Chondrocyte (in vitro differentiated cells): Measurements from ENCODE around the gene PTPRK. TPM values are rescaled to one million over a fixed set of nuclear protein-coding genes. Genes with fewer than 3 reads are reported as not detected.

Experiments used
- DNase-seq: peaks from one replicate; pipeline ENCODE4 v3.0.0; 2021; ENCODE audit warnings: mixed read lengths, low spot score
- H3K27ac Mint-ChIP-seq: one replicate; pipeline ENCODE4 v1.8.0; 2021; ENCODE audit warnings: mild to moderate bottlenecking, moderate library complexity, mixed read lengths; ENCODE audit not compliant: unreplicated experiment
- H3K27me3 Mint-ChIP-seq: 2 replicates; pipeline ENCODE4 v1.8.0; 2021; ENCODE audit warnings: low read depth, mixed read lengths
- H3K36me3 Mint-ChIP-seq: 2 replicates; pipeline ENCODE4 v1.8.0; 2021; ENCODE audit warnings: low read depth, mixed read lengths
- H3K4me1 Mint-ChIP-seq: 2 replicates; pipeline ENCODE4 v1.8.0; 2021; ENCODE audit warnings: low read depth, mild to moderate bottlenecking, mixed read lengths
- H3K4me3 Mint-ChIP-seq: one replicate; pipeline ENCODE4 v1.8.0; 2021; ENCODE audit warnings: mild to moderate bottlenecking, moderate library complexity, mixed read lengths; ENCODE audit not compliant: unreplicated experiment
- H3K9me3 Mint-ChIP-seq: 2 replicates; pipeline ENCODE4 v1.8.0; 2021; ENCODE audit warnings: low read depth, mixed read lengths
- total RNA-seq: library from RNA; stranded (reverse); gene quantifications from 3 replicates; pipeline ENCODE4 v1.2.1, GENCODE V29; 2021
- TF ChIP-seq, protein P1 (sequence below): fragments of 200-600 bp; sonication (generic); IDR thresholded peaks from 2 replicates; pipeline ENCODE4 v1.5.0; 2021; ENCODE audit warnings: antibody characterized with exemption, mild to moderate bottlenecking, moderate library complexity

Gene PTPRK
- total RNA-seq, 1 donor from 2014 or later, result 63.3 TPM

DNA sequence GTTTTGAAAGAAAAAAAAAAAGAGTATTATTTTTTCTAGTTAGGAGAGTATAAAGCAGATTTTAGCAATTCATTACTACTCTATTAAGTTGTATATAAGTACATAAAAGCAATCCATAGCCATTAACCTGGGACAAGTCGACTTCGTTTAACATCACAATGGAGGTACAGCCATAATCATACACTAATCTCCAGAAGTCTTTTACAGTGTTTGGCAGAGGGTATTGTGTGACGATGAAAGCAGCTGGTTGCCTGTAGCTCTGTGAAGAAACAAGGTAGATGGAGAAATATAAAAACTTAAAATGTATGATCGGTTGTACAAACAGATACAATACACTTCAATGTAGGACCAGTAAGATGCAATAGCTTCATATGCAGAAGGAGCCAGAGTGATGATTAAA lies 543.6 kb downstream of the PTPRK start:
- no peaks in the 10 kb centered on the region for H3K27me3 Mint-ChIP-seq
- H3K4me1 Mint-ChIP-seq, result peaks cover 6% of the 10 kb centered on the region
- no peak for DNase-seq
- no peak overlapping the region for H3K27ac Mint-ChIP-seq
- no peak overlapping the region for H3K4me3 Mint-ChIP-seq
- peaks cover 43% of the 10 kb centered on the region for H3K36me3 Mint-ChIP-seq
- TF ChIP-seq, protein P1, sequence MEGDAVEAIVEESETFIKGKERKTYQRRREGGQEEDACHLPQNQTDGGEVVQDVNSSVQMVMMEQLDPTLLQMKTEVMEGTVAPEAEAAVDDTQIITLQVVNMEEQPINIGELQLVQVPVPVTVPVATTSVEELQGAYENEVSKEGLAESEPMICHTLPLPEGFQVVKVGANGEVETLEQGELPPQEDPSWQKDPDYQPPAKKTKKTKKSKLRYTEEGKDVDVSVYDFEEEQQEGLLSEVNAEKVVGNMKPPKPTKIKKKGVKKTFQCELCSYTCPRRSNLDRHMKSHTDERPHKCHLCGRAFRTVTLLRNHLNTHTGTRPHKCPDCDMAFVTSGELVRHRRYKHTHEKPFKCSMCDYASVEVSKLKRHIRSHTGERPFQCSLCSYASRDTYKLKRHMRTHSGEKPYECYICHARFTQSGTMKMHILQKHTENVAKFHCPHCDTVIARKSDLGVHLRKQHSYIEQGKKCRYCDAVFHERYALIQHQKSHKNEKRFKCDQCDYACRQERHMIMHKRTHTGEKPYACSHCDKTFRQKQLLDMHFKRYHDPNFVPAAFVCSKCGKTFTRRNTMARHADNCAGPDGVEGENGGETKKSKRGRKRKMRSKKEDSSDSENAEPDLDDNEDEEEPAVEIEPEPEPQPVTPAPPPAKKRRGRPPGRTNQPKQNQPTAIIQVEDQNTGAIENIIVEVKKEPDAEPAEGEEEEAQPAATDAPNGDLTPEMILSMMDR, result no peak
- no peaks in the 10 kb centered on the region for H3K9me3 Mint-ChIP-seq

DNA sequence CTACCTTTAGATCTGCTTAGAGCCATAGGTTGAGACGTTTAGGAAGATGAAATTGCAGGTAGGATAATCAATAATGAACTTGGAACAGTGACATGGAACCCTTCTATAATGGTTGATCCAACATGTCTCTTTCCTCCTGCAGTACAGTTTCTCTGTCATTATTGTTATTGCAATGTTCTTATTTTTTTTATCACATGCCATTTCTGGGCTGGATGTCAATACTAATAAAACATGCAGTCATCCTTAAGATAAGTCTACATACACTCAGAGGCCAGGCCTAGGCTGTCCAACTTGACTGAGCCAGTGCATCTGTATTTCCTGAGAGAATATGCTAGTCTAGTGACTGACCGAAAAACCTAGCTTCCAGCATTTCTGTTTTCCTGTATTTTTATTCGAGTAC lies 544.3 kb downstream of the PTPRK start:
- no peaks in the 10 kb centered on the region for H3K27me3 Mint-ChIP-seq
- TF ChIP-seq, protein P1, result no peak
- no peak overlapping the region for H3K27ac Mint-ChIP-seq
- no peak for DNase-seq
- peaks cover 41% of the 10 kb centered on the region for H3K36me3 Mint-ChIP-seq
- H3K9me3 Mint-ChIP-seq, result no peaks in the 10 kb centered on the region
- peaks cover 6% of the 10 kb centered on the region for H3K4me1 Mint-ChIP-seq
- H3K4me3 Mint-ChIP-seq, result no peak overlapping the region

DNA sequence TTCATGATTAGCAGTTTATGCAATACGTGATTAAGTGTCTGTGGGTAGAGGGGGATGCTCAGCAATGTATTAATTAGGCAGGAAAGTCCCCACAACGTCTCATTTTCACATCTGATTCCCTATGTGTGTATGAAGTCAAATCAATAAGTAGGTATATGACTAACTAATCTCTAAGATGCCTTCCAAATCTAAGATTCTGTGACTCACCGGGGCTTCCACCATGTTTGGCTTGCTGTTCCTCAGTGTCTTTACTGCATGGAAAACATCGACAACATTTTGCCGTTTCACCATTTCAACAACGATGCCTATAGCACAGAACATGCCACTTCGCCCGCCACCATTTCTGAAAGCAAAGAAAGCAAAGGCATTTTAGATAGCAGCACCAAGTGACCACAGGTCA lies 547.6 kb downstream of the PTPRK start:
- H3K4me1 Mint-ChIP-seq, result peaks cover 6% of the 10 kb centered on the region
- H3K27ac Mint-ChIP-seq, result no peak overlapping the region
- peaks cover 39% of the 10 kb centered on the region for H3K36me3 Mint-ChIP-seq
- H3K4me3 Mint-ChIP-seq, result no peak overlapping the region
- no peaks in the 10 kb centered on the region for H3K27me3 Mint-ChIP-seq
- H3K9me3 Mint-ChIP-seq, result no peaks in the 10 kb centered on the region
- TF ChIP-seq, protein P1, result no peak
- DNase-seq, result no peak

DNA sequence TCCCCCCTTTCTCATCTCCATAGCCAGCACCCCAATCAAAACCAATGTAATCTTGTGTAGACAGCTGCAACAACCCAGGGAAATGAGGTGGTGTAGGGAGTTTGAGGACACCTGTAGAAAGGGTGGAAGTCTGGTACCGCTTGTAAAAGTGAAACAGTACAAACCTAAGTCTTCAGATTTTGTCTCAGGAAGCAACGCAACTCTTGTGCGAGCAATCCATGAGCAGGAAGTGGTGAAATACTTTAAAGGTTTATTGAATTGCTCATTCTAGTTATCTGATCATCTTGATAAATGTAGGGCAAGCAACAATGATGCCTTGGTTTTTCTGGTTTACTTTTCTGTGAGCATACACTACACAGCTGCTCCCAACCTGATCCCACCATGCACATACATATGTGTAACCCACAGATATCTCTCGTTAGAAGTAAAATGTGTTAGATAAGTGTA lies 548.4 kb downstream of the PTPRK start:
- Mint-ChIP-seq H3K27me3 (no peaks in the 10 kb centered on the region), H3K4me1 (peaks cover 6% of the 10 kb centered on the region), H3K9me3 (no peaks in the 10 kb centered on the region), H3K36me3 (peaks cover 37% of the 10 kb centered on the region), H3K4me3 (no peak overlapping the region), H3K27ac (no peak overlapping the region)
- DNase-seq, result no peak
- TF ChIP-seq, protein P1, result no peak

DNA sequence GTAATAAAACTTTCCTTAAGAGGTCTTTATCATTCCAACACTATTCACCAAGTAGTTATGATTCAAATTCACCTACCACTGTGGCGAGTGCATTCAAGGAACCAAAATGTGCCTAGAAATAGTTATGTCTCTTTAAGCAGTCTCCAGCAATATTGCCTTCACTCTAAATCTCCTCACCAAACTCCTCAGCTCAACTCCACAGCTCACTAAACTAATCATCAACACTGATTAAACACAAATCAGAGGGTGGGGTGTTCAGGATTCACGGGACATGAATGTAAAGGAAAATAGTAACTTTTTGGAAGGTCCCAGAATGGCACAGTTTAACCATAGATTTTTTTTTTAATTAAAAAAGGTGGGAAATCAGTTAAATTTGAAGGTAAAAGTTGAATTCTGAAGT lies 549.0 kb downstream of the PTPRK start:
- Mint-ChIP-seq H3K4me1 (peaks cover 6% of the 10 kb centered on the region), H3K36me3 (peaks cover 36% of the 10 kb centered on the region), H3K27ac (no peak overlapping the region)

More for the DNA sequence above, 549.0 kb downstream of the PTPRK start:
- no peaks in the 10 kb centered on the region for H3K27me3 Mint-ChIP-seq
- TF ChIP-seq, protein P1, result no peak
- no peaks in the 10 kb centered on the region for H3K9me3 Mint-ChIP-seq
- DNase-seq, result no peak
- H3K4me3 Mint-ChIP-seq, result no peak overlapping the region
